ENCODE data around the gene CDC37. TPM values are rescaled to one million over a fixed set of nuclear protein-coding genes. Genes with fewer than 3 reads are reported as not detected.
"Not testable (repeated sequence)": the region's sequence is repeated elsewhere in the genome, so short reads cannot be mapped to it uniquely, and the experiment has no call there.

Gene CDC37
- total RNA-seq, 2 donors from 2014 or later = 140 to 188 TPM

- Mint-ChIP-seq H3K9me3 (no peaks in the 10 kb centered on the region), H3K27ac (no peak overlapping the region), H3K36me3 (peaks cover 6 to 7% of the 10 kb centered on the region in 2 donors)
- ATAC-seq (no peak), DNase-seq (ENCODE audit: low spot score in 2 of 2) (no peak)
Observed at GRCh38 chr19:10422046-10422461, 18.7 kb upstream of the CDC37 start.

- no peak for ATAC-seq
- Mint-ChIP-seq H3K27ac (no peak overlapping the region), H3K36me3 (peaks cover 6 to 11% of the 10 kb centered on the region in 2 donors), H3K9me3 (peaks cover 0 to 3% of the 10 kb centered on the region in 2 donors)
- no peak for DNase-seq (ENCODE audit: low spot score in 2 of 2)
Observed at GRCh38 chr19:10421240-10422045, 18.1 kb upstream of the CDC37 start.

GRCh38 chr19:10420444-10421239 is 17.3 kb upstream of the CDC37 start, which contains the start of gene PDE4A:
Gene PDE4A, plus strand, starts transcription at chr19:10420538. Its CDS starts 227 bp downstream, at chr19:10420765.
- ATAC-seq = peak in 1 of 2 donors; percentile 7
- peak within 1 kb of the TSS; percentile 0 to 4 for H3K27ac Mint-ChIP-seq
- peaks cover 6 to 12% of the 10 kb centered on the region in 2 donors for H3K36me3 Mint-ChIP-seq
- peaks cover 0 to 4% of the 10 kb centered on the region in 2 donors for H3K9me3 Mint-ChIP-seq
- peak in 1 of 2 donors; percentile 73 for DNase-seq (ENCODE audit: low spot score in 2 of 2)

GRCh38 chr19:10419646-10420443 is 16.5 kb upstream of the CDC37 start:
- H3K9me3 Mint-ChIP-seq = peaks cover 0 to 4% of the 10 kb centered on the region in 2 donors
- DNase-seq (ENCODE audit: low spot score in 2 of 2) (peak in 1 of 2 donors; percentile 54), ATAC-seq (peak; percentile 10 to 46)
- H3K27ac Mint-ChIP-seq = peak overlapping the region; percentile 0 to 4
- H3K36me3 Mint-ChIP-seq = peaks cover 6 to 12% of the 10 kb centered on the region in 2 donors

GRCh38 chr19:10419200-10419645 is 15.9 kb upstream of the CDC37 start:
- ATAC-seq (no peak), DNase-seq (ENCODE audit: low spot score in 2 of 2) (no peak)
- Mint-ChIP-seq H3K9me3 (peaks cover 0 to 4% of the 10 kb centered on the region in 2 donors), H3K36me3 (peaks cover 6 to 12% of the 10 kb centered on the region in 2 donors), H3K27ac (peak overlapping the region in 1 of 2 donors; percentile 4)

GRCh38 chr19:10418485-10419199 is 15.3 kb upstream of the CDC37 start:
- Mint-ChIP-seq H3K9me3 (peaks cover 0 to 4% of the 10 kb centered on the region in 2 donors), H3K36me3 (peaks cover 6 to 12% of the 10 kb centered on the region in 2 donors), H3K27ac (no peak overlapping the region)
- DNase-seq (ENCODE audit: low spot score in 2 of 2) = no peak
- ATAC-seq = no peak

- peaks cover 6 to 12% of the 10 kb centered on the region in 2 donors for H3K36me3 Mint-ChIP-seq
- no peak overlapping the region for H3K27ac Mint-ChIP-seq
- no peak for ATAC-seq
- H3K9me3 Mint-ChIP-seq = peaks cover 0 to 4% of the 10 kb centered on the region in 2 donors
- DNase-seq (ENCODE audit: low spot score in 2 of 2) = no peak
Observed at GRCh38 chr19:10418235-10418484, 14.8 kb upstream of the CDC37 start.

- Mint-ChIP-seq H3K9me3 (peaks cover 0 to 4% of the 10 kb centered on the region in 2 donors), H3K27ac (peak overlapping the region in 1 of 2 donors; percentile 29), H3K36me3 (peaks cover 6 to 12% of the 10 kb centered on the region in 2 donors)
- DNase-seq (ENCODE audit: low spot score in 2 of 2) (no peak), ATAC-seq (no peak)
Observed at GRCh38 chr19:10417541-10418234, 14.3 kb upstream of the CDC37 start.

GRCh38 chr19:10416380-10417257 is 13.3 kb upstream of the CDC37 start:
- H3K9me3 Mint-ChIP-seq = peaks cover 0 to 4% of the 10 kb centered on the region in 2 donors
- H3K27ac Mint-ChIP-seq = peak overlapping the region; percentile 30 to 66
- ATAC-seq (peak; percentile 61 to 71), DNase-seq (ENCODE audit: low spot score in 2 of 2) (peak; percentile 86 to 97)
- peaks cover 6 to 12% of the 10 kb centered on the region in 2 donors for H3K36me3 Mint-ChIP-seq

GRCh38 chr19:10416083-10416379 is 12.7 kb upstream of the CDC37 start:
- peaks cover 0 to 4% of the 10 kb centered on the region in 2 donors for H3K9me3 Mint-ChIP-seq
- DNase-seq (ENCODE audit: low spot score in 2 of 2) = no peak
- no peak for ATAC-seq
- peaks cover 6 to 12% of the 10 kb centered on the region in 2 donors for H3K36me3 Mint-ChIP-seq
- no peak overlapping the region for H3K27ac Mint-ChIP-seq

GRCh38 chr19:10412257-10412977 is 9.1 kb upstream of the CDC37 start:
- ATAC-seq = peak; percentile 10 to 61
- peaks cover 0 to 4% of the 10 kb centered on the region in 2 donors for H3K9me3 Mint-ChIP-seq
- H3K36me3 Mint-ChIP-seq = peaks cover 0 to 5% of the 10 kb centered on the region in 2 donors
- no peak for DNase-seq (ENCODE audit: low spot score in 2 of 2)
- no peak overlapping the region for H3K27ac Mint-ChIP-seq

- DNase-seq (ENCODE audit: low spot score in 2 of 2); H3K36me3 Mint-ChIP-seq; H3K9me3 Mint-ChIP-seq; ATAC-seq; H3K27ac Mint-ChIP-seq: not testable (repeated sequence)
Observed at GRCh38 chr19:10411224-10411623, 7.9 kb upstream of the CDC37 start.

- no peaks in the 10 kb centered on the region for H3K9me3 Mint-ChIP-seq
- ATAC-seq (peak; percentile 71), DNase-seq (ENCODE audit: low spot score in 2 of 2) (peak; percentile 47 to 80)
- no peaks in the 10 kb centered on the region for H3K36me3 Mint-ChIP-seq
- H3K27ac Mint-ChIP-seq = peak overlapping the region; percentile 36 to 83
Observed at GRCh38 chr19:10408511-10409283, 5.4 kb upstream of the CDC37 start.

Data from activated naive CD4-positive, alpha-beta T cell treated with anti-CD3 and anti-CD28 coated beads, Interleukin-2, amount 50 U/mL, for 72 hours (primary cell).